Measurements from ENCODE around the gene CIAPIN1.
"Not testable (repeated sequence)": the region's sequence is repeated elsewhere in the genome, so short reads cannot be mapped to it uniquely, and the experiment has no call there.

The CIAPIN1 gene

DNA sequence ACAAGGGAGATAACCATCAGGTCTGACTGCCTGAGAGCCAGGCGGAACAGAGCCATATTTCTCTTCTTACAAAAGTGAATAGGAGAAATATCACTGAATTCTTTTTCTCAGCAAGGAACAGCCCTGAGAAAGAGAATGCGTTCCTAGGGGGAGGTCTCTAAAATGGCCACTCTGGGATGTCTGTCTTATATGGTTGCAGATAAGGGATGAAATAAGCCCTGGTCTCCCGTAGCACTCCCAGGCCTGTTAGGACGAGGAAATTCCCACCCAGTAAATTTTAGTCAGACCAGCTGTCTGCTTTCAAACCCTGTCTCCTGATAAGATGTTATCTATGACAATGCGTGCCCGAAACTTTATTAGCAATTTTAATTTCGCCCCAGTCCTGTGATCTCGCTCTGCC is 7.2 kb downstream of the CIAPIN1 start:
- not testable (repeated sequence) for H3K9me3 ChIP-seq (ENCODE audit: control insufficient read depth, low read length); H3K27me3 ChIP-seq (replicated peaks; ENCODE audit: control insufficient read depth, insufficient read depth, low read length, poor library complexity, severe bottlenecking); H3K4me3 ChIP-seq (ENCODE audit: insufficient read depth, low read depth, low read length, poor library complexity, severe bottlenecking); H3K4me1 ChIP-seq (ENCODE audit: control insufficient read depth, insufficient read depth, low read length, poor library complexity, severe bottlenecking); DNase-seq; H3K27ac ChIP-seq (ENCODE audit: insufficient read depth, low read length, poor library complexity, severe bottlenecking)
- H3K36me3 ChIP-seq (ENCODE audit: control insufficient read depth, insufficient read depth, low read length): peaks cover 32% of the 10 kb centered on the region

DNA sequence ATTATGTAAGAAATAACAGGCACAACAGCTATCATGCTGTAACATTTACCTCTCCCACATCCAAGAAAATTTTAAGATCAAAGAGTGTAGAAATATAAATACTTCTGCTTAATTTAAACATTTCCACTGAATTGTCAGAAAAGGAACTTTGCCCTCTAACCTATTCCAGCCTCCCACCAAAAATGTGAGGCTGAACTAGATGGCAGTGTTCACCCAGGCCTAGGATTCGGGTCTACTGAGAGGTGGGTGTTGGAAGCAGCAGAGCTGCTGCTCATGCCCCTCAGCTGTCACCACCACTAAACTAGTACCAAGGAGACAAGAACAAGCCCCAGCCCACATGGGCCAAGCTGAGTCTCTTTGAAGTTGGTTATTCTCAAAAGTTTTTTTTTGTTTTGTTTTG is 11.3 kb downstream of the CIAPIN1 start:
- no peaks in the 10 kb centered on the region for H3K4me1 ChIP-seq (ENCODE audit: control insufficient read depth, insufficient read depth, low read length, poor library complexity, severe bottlenecking)
- DNase-seq: no peak
- H3K4me3 ChIP-seq (ENCODE audit: insufficient read depth, low read depth, low read length, poor library complexity, severe bottlenecking): no peak overlapping the region
- no peaks in the 10 kb centered on the region for H3K27me3 ChIP-seq (replicated peaks; ENCODE audit: control insufficient read depth, insufficient read depth, low read length, poor library complexity, severe bottlenecking)
- no peak overlapping the region for H3K27ac ChIP-seq (ENCODE audit: insufficient read depth, low read length, poor library complexity, severe bottlenecking)
- peaks cover 4% of the 10 kb centered on the region for H3K9me3 ChIP-seq (ENCODE audit: control insufficient read depth, low read length)
- peaks cover 64% of the 10 kb centered on the region for H3K36me3 ChIP-seq (ENCODE audit: control insufficient read depth, insufficient read depth, low read length)

DNA sequence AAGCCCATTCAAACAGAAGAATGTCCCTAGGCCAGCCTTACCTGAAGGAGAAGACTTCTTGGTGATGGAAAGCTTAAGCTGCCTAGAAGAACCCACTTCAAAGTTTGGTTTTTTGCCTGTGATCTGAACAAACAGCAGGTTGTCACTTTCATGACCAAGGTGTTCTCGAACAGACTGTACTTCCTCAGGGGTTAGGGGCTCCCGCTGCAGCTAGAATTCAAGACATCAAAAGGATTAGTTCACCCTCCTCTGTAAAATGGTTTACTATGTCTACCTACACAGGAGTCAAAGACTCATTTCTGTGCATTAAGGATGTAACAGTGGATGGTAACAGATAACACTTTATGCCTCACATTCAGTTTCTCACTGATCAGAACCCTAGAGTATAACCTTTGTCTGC is 13.2 kb downstream of the CIAPIN1 start:
- Histone ChIP-seq H3K36me3 (ENCODE audit: control insufficient read depth, insufficient read depth, low read length) (peaks cover 62% of the 10 kb centered on the region), H3K9me3 (ENCODE audit: control insufficient read depth, low read length) (no peaks in the 10 kb centered on the region), H3K4me1 (ENCODE audit: control insufficient read depth, insufficient read depth, low read length, poor library complexity, severe bottlenecking) (no peaks in the 10 kb centered on the region), H3K27ac (ENCODE audit: insufficient read depth, low read length, poor library complexity, severe bottlenecking) (no peak overlapping the region), H3K27me3 (replicated peaks; ENCODE audit: control insufficient read depth, insufficient read depth, low read length, poor library complexity, severe bottlenecking) (no peaks in the 10 kb centered on the region), H3K4me3 (ENCODE audit: insufficient read depth, low read depth, low read length, poor library complexity, severe bottlenecking) (no peak overlapping the region)
- no peak for DNase-seq

DNA sequence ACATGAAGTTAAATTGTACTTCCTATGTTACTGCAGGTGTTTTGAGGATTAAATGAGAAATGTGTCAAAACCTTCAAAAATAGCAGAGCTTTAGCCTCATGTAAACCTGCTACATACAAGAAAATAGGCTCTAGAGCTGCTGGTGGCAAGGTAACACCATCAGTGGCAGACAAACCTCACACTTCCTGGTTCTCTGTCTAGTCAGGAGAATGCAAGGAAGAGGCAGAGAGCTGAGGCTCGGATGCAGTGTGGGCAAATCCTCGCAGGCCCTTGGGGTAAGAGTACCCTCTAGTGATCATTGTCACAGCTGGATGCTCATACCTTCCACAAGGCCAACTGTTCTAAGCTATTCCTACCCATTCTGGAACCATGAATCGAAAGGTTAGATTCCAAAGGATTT is 14.2 kb downstream of the CIAPIN1 start:
- no peaks in the 10 kb centered on the region for H3K4me1 ChIP-seq (ENCODE audit: control insufficient read depth, insufficient read depth, low read length, poor library complexity, severe bottlenecking)
- H3K27me3 ChIP-seq (replicated peaks; ENCODE audit: control insufficient read depth, insufficient read depth, low read length, poor library complexity, severe bottlenecking): no peaks in the 10 kb centered on the region
- H3K9me3 ChIP-seq (ENCODE audit: control insufficient read depth, low read length): no peaks in the 10 kb centered on the region
- no peak for DNase-seq
- peaks cover 63% of the 10 kb centered on the region for H3K36me3 ChIP-seq (ENCODE audit: control insufficient read depth, insufficient read depth, low read length)
- H3K27ac ChIP-seq (ENCODE audit: insufficient read depth, low read length, poor library complexity, severe bottlenecking): no peak overlapping the region
- no peak overlapping the region for H3K4me3 ChIP-seq (ENCODE audit: insufficient read depth, low read depth, low read length, poor library complexity, severe bottlenecking)

DNA sequence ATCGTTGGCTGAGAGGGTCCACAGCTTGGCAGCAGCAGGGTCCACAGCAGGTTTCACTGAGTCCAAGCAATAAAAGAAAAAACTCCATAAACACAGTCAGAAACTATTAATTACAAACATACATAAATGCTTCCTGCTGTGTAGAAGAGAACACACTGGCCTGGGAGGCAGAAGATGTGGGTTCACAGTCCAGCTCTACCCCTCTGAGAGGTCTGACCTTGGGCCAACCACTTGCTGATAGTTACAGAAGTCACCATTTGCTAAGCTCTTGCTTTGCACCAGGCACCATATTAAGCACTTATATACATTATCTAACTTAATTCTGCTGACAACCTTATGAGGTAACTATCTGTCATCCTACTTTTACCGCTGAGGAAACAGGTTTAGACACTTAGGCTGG is 14.7 kb downstream of the CIAPIN1 start:
- Histone ChIP-seq H3K4me3 (ENCODE audit: insufficient read depth, low read depth, low read length, poor library complexity, severe bottlenecking) (no peak overlapping the region), H3K36me3 (ENCODE audit: control insufficient read depth, insufficient read depth, low read length) (peaks cover 63% of the 10 kb centered on the region), H3K9me3 (ENCODE audit: control insufficient read depth, low read length) (no peaks in the 10 kb centered on the region), H3K4me1 (ENCODE audit: control insufficient read depth, insufficient read depth, low read length, poor library complexity, severe bottlenecking) (no peaks in the 10 kb centered on the region), H3K27ac (ENCODE audit: insufficient read depth, low read length, poor library complexity, severe bottlenecking) (no peak overlapping the region), H3K27me3 (replicated peaks; ENCODE audit: control insufficient read depth, insufficient read depth, low read length, poor library complexity, severe bottlenecking) (no peaks in the 10 kb centered on the region)
- no peak for DNase-seq

DNA sequence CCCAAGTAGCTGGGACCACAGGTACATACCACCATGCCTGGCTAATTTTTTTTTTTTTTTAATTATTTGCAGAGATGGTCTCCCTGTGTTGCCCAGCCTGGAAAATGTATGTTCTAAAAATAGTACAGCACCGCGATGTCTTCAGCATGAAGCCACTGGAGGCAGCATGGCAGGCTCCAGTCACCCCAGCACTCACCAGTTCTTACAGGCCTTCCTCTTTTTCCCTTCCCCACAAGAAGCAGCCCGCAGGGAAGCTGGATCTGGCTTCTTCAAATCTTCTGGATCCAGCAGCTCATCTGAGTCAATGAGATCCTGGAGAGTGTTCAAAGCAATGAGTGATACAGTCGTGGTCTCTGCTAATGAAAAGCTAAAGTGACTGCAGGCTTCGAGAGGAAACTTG is 16.2 kb downstream of the CIAPIN1 start:
- no peak for DNase-seq
- Histone ChIP-seq H3K36me3 (ENCODE audit: control insufficient read depth, insufficient read depth, low read length) (peaks cover 63% of the 10 kb centered on the region), H3K4me1 (ENCODE audit: control insufficient read depth, insufficient read depth, low read length, poor library complexity, severe bottlenecking) (no peaks in the 10 kb centered on the region), H3K4me3 (ENCODE audit: insufficient read depth, low read depth, low read length, poor library complexity, severe bottlenecking) (no peak overlapping the region), H3K27me3 (replicated peaks; ENCODE audit: control insufficient read depth, insufficient read depth, low read length, poor library complexity, severe bottlenecking) (no peaks in the 10 kb centered on the region), H3K9me3 (ENCODE audit: control insufficient read depth, low read length) (no peaks in the 10 kb centered on the region), H3K27ac (ENCODE audit: insufficient read depth, low read length, poor library complexity, severe bottlenecking) (no peak overlapping the region)

DNA sequence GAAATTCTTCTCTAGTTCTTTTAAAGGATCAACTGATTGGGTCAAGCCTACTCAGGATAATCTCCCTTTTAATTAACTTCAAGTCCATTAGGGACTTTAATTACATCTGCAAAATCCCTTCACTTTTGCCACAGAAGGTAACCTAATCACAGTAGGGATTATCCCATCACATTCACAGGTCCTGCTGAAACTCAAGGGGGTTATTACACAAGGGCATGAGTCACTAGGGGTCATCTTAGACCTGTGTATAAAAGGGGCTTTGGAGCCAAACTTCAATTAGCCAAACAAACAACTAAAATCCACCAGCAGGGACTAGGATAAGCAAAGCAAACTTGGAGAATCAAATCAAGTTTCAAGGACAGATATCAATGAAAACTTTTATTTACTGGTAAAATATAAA is 19.4 kb downstream of the CIAPIN1 start:
- Histone ChIP-seq H3K27ac (ENCODE audit: insufficient read depth, low read length, poor library complexity, severe bottlenecking) (no peak overlapping the region), H3K4me1 (ENCODE audit: control insufficient read depth, insufficient read depth, low read length, poor library complexity, severe bottlenecking) (no peaks in the 10 kb centered on the region), H3K27me3 (replicated peaks; ENCODE audit: control insufficient read depth, insufficient read depth, low read length, poor library complexity, severe bottlenecking) (no peaks in the 10 kb centered on the region), H3K36me3 (ENCODE audit: control insufficient read depth, insufficient read depth, low read length) (peaks cover 48% of the 10 kb centered on the region), H3K4me3 (ENCODE audit: insufficient read depth, low read depth, low read length, poor library complexity, severe bottlenecking) (no peak overlapping the region), H3K9me3 (ENCODE audit: control insufficient read depth, low read length) (no peaks in the 10 kb centered on the region)
- no peak for DNase-seq

DNA sequence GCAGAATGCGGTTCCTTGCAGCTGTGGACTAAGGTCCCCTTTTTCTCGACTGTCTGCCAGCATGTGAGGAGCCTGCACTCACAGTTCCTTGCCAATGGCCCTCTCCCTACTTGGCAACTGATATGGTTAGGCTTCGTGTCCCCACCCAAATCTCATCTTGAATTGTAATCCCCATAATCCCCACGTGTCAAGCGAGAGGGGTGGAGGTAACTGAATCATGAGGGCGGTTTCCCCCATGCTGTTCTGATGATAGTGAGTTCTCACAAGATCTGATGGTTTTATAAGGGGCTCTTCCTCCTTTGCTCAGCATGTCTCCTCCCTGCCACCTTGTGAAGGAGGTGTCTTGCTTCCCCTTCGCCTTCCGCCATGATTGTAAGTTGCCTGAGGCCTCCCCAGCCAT is 19.9 kb downstream of the CIAPIN1 start:
- H3K27me3 ChIP-seq (replicated peaks; ENCODE audit: control insufficient read depth, insufficient read depth, low read length, poor library complexity, severe bottlenecking): no peaks in the 10 kb centered on the region
- no peak overlapping the region for H3K27ac ChIP-seq (ENCODE audit: insufficient read depth, low read length, poor library complexity, severe bottlenecking)
- peaks cover 43% of the 10 kb centered on the region for H3K36me3 ChIP-seq (ENCODE audit: control insufficient read depth, insufficient read depth, low read length)

DNA sequence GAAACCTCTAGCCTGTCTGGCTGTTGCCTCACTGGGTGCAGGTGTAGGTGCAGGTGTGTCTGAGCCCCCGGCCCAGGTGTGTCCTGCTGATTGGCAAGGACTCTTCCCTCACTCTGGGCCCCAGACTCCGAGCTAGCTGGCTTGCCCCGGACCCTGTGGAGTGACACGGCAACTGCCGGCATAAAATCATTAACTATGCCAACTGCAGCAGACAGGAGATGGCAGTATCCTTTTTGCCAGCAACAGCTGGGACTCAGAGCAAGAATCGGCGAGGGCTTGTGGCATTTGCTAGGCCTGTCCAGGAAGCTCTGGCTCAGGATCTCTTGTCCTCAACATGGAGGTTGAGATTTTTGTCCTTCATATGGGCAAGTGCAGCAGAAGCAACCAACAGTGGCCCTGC is 20.8 kb downstream of the CIAPIN1 start:
- Histone ChIP-seq H3K9me3 (ENCODE audit: control insufficient read depth, low read length) (no peaks in the 10 kb centered on the region), H3K4me1 (ENCODE audit: control insufficient read depth, insufficient read depth, low read length, poor library complexity, severe bottlenecking) (no peaks in the 10 kb centered on the region), H3K36me3 (ENCODE audit: control insufficient read depth, insufficient read depth, low read length) (peaks cover 34% of the 10 kb centered on the region), H3K27ac (ENCODE audit: insufficient read depth, low read length, poor library complexity, severe bottlenecking) (no peak overlapping the region), H3K27me3 (replicated peaks; ENCODE audit: control insufficient read depth, insufficient read depth, low read length, poor library complexity, severe bottlenecking) (no peaks in the 10 kb centered on the region), H3K4me3 (ENCODE audit: insufficient read depth, low read depth, low read length, poor library complexity, severe bottlenecking) (no peak overlapping the region)
- no peak for DNase-seq

More for the DNA sequence above, 19.9 kb downstream of the CIAPIN1 start:
- Histone ChIP-seq H3K4me1 (ENCODE audit: control insufficient read depth, insufficient read depth, low read length, poor library complexity, severe bottlenecking) (no peaks in the 10 kb centered on the region), H3K9me3 (ENCODE audit: control insufficient read depth, low read length) (no peaks in the 10 kb centered on the region), H3K4me3 (ENCODE audit: insufficient read depth, low read depth, low read length, poor library complexity, severe bottlenecking) (no peak overlapping the region)
- DNase-seq: no peak

DNA sequence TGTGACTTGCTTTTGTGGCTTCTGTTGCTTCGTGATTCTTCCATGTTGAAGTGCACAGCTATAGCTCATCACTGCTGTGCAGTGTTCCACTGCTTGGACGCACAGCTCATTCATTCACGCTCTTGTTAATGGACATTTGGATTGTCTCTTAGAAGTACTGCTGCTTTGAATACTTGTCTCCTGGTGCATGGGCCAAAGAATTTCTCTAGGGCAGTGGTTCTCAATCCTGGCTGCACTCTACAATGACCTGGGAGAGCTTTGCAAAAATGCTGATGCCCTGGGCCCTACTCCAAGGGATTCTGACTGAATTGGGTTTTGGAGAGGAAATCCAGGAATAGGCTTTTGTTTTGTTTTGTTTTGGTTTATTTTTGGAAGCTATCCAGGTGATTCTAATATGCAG is 22.6 kb downstream of the CIAPIN1 start:
- DNase-seq: no peak
- peaks cover 16% of the 10 kb centered on the region for H3K36me3 ChIP-seq (ENCODE audit: control insufficient read depth, insufficient read depth, low read length)

DNA sequence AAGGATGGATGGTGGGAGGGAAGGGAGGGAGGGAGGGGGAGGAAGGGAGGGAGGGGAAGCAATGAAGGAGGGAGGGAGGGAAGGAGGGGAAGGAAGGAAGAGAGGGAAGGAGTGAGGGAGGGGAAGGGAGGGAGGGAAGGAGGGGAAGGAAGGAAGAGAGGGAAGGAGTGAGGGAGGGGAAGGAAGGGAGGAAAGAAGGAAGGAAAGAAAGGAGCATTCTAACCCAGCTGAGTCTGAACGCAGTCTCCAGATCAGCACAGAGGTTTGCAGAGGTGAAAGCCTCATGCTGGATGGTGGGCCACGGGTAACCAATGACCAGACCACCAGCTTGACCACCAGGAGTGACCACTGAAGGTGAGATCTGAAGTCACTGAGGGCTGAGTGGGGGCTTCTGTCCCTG is 24.0 kb downstream of the CIAPIN1 start:
- no peak overlapping the region for H3K4me3 ChIP-seq (ENCODE audit: insufficient read depth, low read depth, low read length, poor library complexity, severe bottlenecking)
- peaks cover 5% of the 10 kb centered on the region for H3K36me3 ChIP-seq (ENCODE audit: control insufficient read depth, insufficient read depth, low read length)
- H3K9me3 ChIP-seq (ENCODE audit: control insufficient read depth, low read length): no peaks in the 10 kb centered on the region
- H3K27ac ChIP-seq (ENCODE audit: insufficient read depth, low read length, poor library complexity, severe bottlenecking): no peak overlapping the region
- no peak for DNase-seq
- H3K4me1 ChIP-seq (ENCODE audit: control insufficient read depth, insufficient read depth, low read length, poor library complexity, severe bottlenecking): peaks cover 6% of the 10 kb centered on the region
- no peaks in the 10 kb centered on the region for H3K27me3 ChIP-seq (replicated peaks; ENCODE audit: control insufficient read depth, insufficient read depth, low read length, poor library complexity, severe bottlenecking)

More for the DNA sequence above, 22.6 kb downstream of the CIAPIN1 start:
- no peaks in the 10 kb centered on the region for H3K27me3 ChIP-seq (replicated peaks; ENCODE audit: control insufficient read depth, insufficient read depth, low read length, poor library complexity, severe bottlenecking)
- H3K27ac ChIP-seq (ENCODE audit: insufficient read depth, low read length, poor library complexity, severe bottlenecking): no peak overlapping the region
- no peak overlapping the region for H3K4me3 ChIP-seq (ENCODE audit: insufficient read depth, low read depth, low read length, poor library complexity, severe bottlenecking)
- no peaks in the 10 kb centered on the region for H3K4me1 ChIP-seq (ENCODE audit: control insufficient read depth, insufficient read depth, low read length, poor library complexity, severe bottlenecking)
- H3K9me3 ChIP-seq (ENCODE audit: control insufficient read depth, low read length): no peaks in the 10 kb centered on the region
